LHCN-M2 (cell line): ENCODE measurements around the gene PSMG3. TPM values are rescaled to one million over a fixed set of nuclear protein-coding genes. Genes with fewer than 3 reads are reported as not detected.
A peak's percentile ranks its signal among the peaks of the same experiment; 100 is the strongest.
"Not testable (repeated sequence)": the region's sequence is repeated elsewhere in the genome, so short reads cannot be mapped to it uniquely, and the experiment has no call there.

Experiments used
- DNase-seq: peaks from one replicate; pipeline ENCODE4 v3.0.0-alpha.2; 2012; ENCODE audit warnings: low read depth
- total RNA-seq: library from RNA; depleted of rRNA; stranded (reverse); fragments of >200 nt; gene quantifications from 2 replicates; pipeline ENCODE4 v1.2.3, GENCODE V29; 2014

PSMG3 gene
- total RNA-seq, 1 experiment from 2014 or later: 89.6 TPM

GRCh38 chr7:1534330-1535099, 35.3 kb downstream of the PSMG3 start:
- DNase-seq: no peak

GRCh38 chr7:1533547-1534329, 36.1 kb downstream of the PSMG3 start:
- DNase-seq: peak; percentile 87

GRCh38 chr7:1533255-1533546, 36.6 kb downstream of the PSMG3 start:
- DNase-seq: no peak

GRCh38 chr7:1532456-1533254, 37.2 kb downstream of the PSMG3 start:
- peak; percentile 93 for DNase-seq

GRCh38 chr7:1531979-1532455, 37.8 kb downstream of the PSMG3 start:
- DNase-seq: no peak

GRCh38 chr7:1531263-1531978, 38.4 kb downstream of the PSMG3 start:
- no peak for DNase-seq

GRCh38 chr7:1530946-1531262, 38.9 kb downstream of the PSMG3 start:
- no peak for DNase-seq

GRCh38 chr7:1529383-1530116, 40.3 kb downstream of the PSMG3 start:
- no peak for DNase-seq

- no peak for DNase-seq
Observed at GRCh38 chr7:1526271-1526754, 43.5 kb downstream of the PSMG3 start.

GRCh38 chr7:1525409-1525808, 44.4 kb downstream of the PSMG3 start:
- DNase-seq: no peak

- no peak for DNase-seq
Observed at GRCh38 chr7:1523844-1524243, 46.0 kb downstream of the PSMG3 start.

GRCh38 chr7:1523208-1523607, 46.6 kb downstream of the PSMG3 start:
- no peak for DNase-seq

GRCh38 chr7:1521456-1521855, 48.4 kb downstream of the PSMG3 start:
- no peak for DNase-seq

GRCh38 chr7:1520539-1521234, 49.1 kb downstream of the PSMG3 start:
- peak; percentile 55 for DNase-seq

GRCh38 chr7:1519322-1519922, 50.4 kb downstream of the PSMG3 start:
- not testable (repeated sequence) for DNase-seq
